Esophagus squamous epithelium (tissue), 5 donors: ENCODE measurements around the gene RGS13. TPM values are rescaled to one million over a fixed set of nuclear protein-coding genes. Genes with fewer than 3 reads are reported as not detected.

Experiments used
- DNase-seq: peaks from one replicate; lab custom pipeline; 2025; lab: John Stamatoyannopoulos, UW
- H3K27ac ChIP-seq, 4 donors: fragments of 200-600 bp; sonication (generic); one replicate each; pipeline ENCODE4 v1.5.1; 2016 to 2019; ENCODE audit warnings: mild to moderate bottlenecking in 1 of 4
- H3K27me3 ChIP-seq, 4 donors: fragments of 200-600 bp; sonication (generic); 1 replicate in 3 of 4; 2 replicates in 1 of 4; pipeline versions ENCODE4 v1.5.1 to v1.6.0; 2017 to 2021; ENCODE audit warnings: antibody characterized with exemption in 1 of 4
- H3K36me3 ChIP-seq, 3 donors: fragments of 200-600 bp; sonication (generic); one replicate each; pipeline ENCODE4 v1.5.1; 2016 to 2019
- H3K4me1 ChIP-seq, 3 donors: fragments of 200-600 bp; sonication (generic); one replicate each; pipeline ENCODE4 v1.5.1; 2017 to 2019
- H3K4me3 ChIP-seq, 4 donors: fragments of 200-600 bp; sonication (generic); 1 replicate in 3 of 4; 2 replicates in 1 of 4; pipeline ENCODE4 v1.5.1; 2016 to 2019; ENCODE audit warnings: mild to moderate bottlenecking in 2 of 4, moderate library complexity in 1 of 4
- H3K9me3 ChIP-seq, 3 donors: fragments of 200-600 bp; sonication (generic); one replicate each; pipeline ENCODE4 v1.5.1; 2016 to 2019
- CTCF ChIP-seq, 6 experiments: fragments of 450-650 bp in 4 of 6; fragments of 200-600 bp in 2 of 6; sonication (generic) in 2 of 6; IDR thresholded peaks; one replicate each; pipeline ENCODE4 v1.5.1; 2016 to 2019; ENCODE audit warnings: antibody characterized with exemption in 6 of 6, mild to moderate bottlenecking in 4 of 6, moderate library complexity in 4 of 6
- POLR2A ChIP-seq, 4 donors: fragments of 450-650 bp; IDR thresholded peaks; one replicate each; pipeline ENCODE4 v1.6.1; 2017; ENCODE audit warnings: antibody characterized with exemption in 4 of 4, mild to moderate bottlenecking in 4 of 4, moderate library complexity in 3 of 4
- WGBS, 2 donors: methylation state at CpG; one replicate each; pipeline ENCODE4 v1.1.5; 2018; 5-methylcytosine and 5-hydroxymethylcytosine counted together
- intact Hi-C: fragments of 100-400 bp; cut with DNase I; formaldehyde crosslinking; loops from one replicate; pipeline ENCODE4 v1.15.0; 2022
- total RNA-seq, 4 donors: library from RNA; depleted of rRNA; stranded (reverse); fragments of >200 nt; gene quantifications; one replicate each; pipeline ENCODE4 v1.1.0, GENCODE V29; 2016
- donor health status: DM: yes; HTN: yes; CAD: no.

The RGS13 gene
- total RNA-seq, 4 donors from 2014 or later: 0.06 to 2.9 TPM; not detected in 2

GRCh38 chr1:192633533-192634253 is 2.3 kb upstream of the RGS13 start:
- intact Hi-C loops: no loop called here
- Histone ChIP-seq H3K27ac (no peak overlapping the region), H3K4me3 (no peak overlapping the region), H3K9me3 (no peaks in the 10 kb centered on the region), H3K4me1 (no peaks in the 10 kb centered on the region), H3K27me3 (no peaks in the 10 kb centered on the region), H3K36me3 (no peaks in the 10 kb centered on the region)
- DNase-seq: no peak
- 74 to 90% methylated on average over 7 of the region's 7 CpGs for WGBS, 2 donors
- no peak for TF ChIP-seq CTCF (IDR thresholded peaks at IDR 0.05)
- TF ChIP-seq POLR2A (IDR thresholded peaks at IDR 0.05): no peak

- no peak for DNase-seq
- Histone ChIP-seq H3K27me3 (no peaks in the 10 kb centered on the region), H3K27ac (no peak overlapping the region), H3K36me3 (no peaks in the 10 kb centered on the region), H3K4me3 (no peak overlapping the region), H3K4me1 (no peaks in the 10 kb centered on the region), H3K9me3 (no peaks in the 10 kb centered on the region)
- TF ChIP-seq CTCF (IDR thresholded peaks at IDR 0.05) (no peak), POLR2A (IDR thresholded peaks at IDR 0.05) (no peak)
- intact Hi-C loops: no loop called here
- WGBS, 2 donors: 85 to 89% methylated on average over 2 of the region's 2 CpGs
These were observed 906 bp upstream of the RGS13 start for GRCh38 chr1:192635041-192635440.

GRCh38 chr1:192639607-192640368 is 3.8 kb downstream of the RGS13 start:
- Histone ChIP-seq H3K36me3 (no peaks in the 10 kb centered on the region), H3K27me3 (no peaks in the 10 kb centered on the region), H3K4me1 (no peaks in the 10 kb centered on the region), H3K4me3 (no peak overlapping the region), H3K27ac (no peak overlapping the region), H3K9me3 (no peaks in the 10 kb centered on the region)
- no peak for DNase-seq
- TF ChIP-seq POLR2A (IDR thresholded peaks at IDR 0.05): no peak
- WGBS, 2 donors: 46 to 56% methylated on average over 4 of the region's 4 CpGs
- intact Hi-C loops: no loop called here

- H3K27ac ChIP-seq: no peak overlapping the region
- H3K4me1 ChIP-seq: no peaks in the 10 kb centered on the region
- no peaks in the 10 kb centered on the region for H3K36me3 ChIP-seq
- WGBS, 2 donors: 92 to 100% methylated on average over 1 of the region's 1 CpG
- intact Hi-C loops: no loop called here
- H3K9me3 ChIP-seq: no peaks in the 10 kb centered on the region
- no peaks in the 10 kb centered on the region for H3K27me3 ChIP-seq
- DNase-seq: no peak
- no peak overlapping the region for H3K4me3 ChIP-seq
- no peak for TF ChIP-seq POLR2A (IDR thresholded peaks at IDR 0.05)
- no peak for TF ChIP-seq CTCF (IDR thresholded peaks at IDR 0.05)
These were observed 16.2 kb downstream of the RGS13 start for GRCh38 chr1:192652159-192652558.

GRCh38 chr1:192654120-192654519 is 18.2 kb downstream of the RGS13 start:
- no peaks in the 10 kb centered on the region for H3K36me3 ChIP-seq
- no peak overlapping the region for H3K27ac ChIP-seq
- no peak for DNase-seq
- no peaks in the 10 kb centered on the region for H3K27me3 ChIP-seq
- no peak overlapping the region for H3K4me3 ChIP-seq
- H3K4me1 ChIP-seq: no peaks in the 10 kb centered on the region
- intact Hi-C loops: no loop called here
- TF ChIP-seq CTCF (IDR thresholded peaks at IDR 0.05) (no peak), POLR2A (IDR thresholded peaks at IDR 0.05) (no peak)
- H3K9me3 ChIP-seq: no peaks in the 10 kb centered on the region
